ENCODE measurements around the gene IL17RB.
A peak's percentile ranks its signal among the peaks of the same experiment; 100 is the strongest.

The IL17RB gene

DNA sequence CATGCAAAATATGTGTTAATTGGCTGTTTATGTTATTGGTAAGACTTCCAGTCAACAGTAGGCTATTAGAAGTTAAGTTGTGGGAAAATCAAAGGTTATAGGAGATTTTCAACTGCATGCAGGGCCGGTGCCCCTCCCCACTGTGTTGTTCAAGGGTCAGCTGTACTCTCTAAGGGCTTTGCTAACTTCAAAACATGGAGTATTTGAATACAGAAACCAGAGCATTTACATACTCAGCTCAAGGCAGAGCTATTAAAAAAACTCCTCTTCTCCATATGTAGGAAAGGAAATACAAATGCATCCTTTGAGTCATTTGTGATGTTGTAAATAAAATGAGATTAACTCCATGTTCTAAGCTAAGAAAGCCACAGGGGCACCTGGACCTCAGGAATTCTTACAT lies 16.8 kb downstream of the IL17RB start:
- no peak for DNase-seq

DNA sequence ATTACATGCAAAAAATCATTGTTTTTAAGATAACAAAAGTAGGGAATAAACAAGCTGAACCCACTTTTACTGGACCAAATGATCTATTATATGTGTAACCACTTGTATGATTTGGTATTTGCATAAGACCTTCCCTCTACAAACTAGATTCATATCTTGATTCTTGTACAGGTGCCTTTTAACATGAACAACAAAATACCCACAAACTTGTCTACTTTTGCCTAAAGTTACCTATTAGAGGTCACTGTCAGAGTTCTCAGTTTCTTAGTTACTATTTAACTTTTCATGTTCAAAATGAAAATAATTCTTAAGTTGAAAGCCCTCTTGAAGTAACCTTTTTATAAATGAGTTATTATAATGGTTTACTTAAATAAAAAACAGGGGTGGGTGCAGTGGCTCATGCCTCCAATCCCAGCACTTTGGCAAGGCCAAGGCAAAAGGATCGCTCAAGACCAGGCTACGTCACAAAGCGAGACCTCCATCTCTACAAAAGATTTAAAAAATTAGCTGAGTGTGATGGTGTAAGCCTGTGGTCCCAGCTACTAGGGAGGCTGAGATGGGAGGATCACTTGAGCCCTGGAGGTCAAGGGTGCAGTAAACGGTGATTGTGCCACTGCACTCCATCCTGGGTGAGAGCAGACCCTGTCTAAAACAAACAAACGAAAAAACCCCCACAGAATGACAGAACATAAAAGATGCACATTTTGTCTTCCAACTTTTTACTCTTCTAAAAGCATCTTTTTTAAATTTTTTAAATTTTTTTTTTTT lies 19.5 kb downstream of the IL17RB start:
- DNase-seq = no peak

DNA sequence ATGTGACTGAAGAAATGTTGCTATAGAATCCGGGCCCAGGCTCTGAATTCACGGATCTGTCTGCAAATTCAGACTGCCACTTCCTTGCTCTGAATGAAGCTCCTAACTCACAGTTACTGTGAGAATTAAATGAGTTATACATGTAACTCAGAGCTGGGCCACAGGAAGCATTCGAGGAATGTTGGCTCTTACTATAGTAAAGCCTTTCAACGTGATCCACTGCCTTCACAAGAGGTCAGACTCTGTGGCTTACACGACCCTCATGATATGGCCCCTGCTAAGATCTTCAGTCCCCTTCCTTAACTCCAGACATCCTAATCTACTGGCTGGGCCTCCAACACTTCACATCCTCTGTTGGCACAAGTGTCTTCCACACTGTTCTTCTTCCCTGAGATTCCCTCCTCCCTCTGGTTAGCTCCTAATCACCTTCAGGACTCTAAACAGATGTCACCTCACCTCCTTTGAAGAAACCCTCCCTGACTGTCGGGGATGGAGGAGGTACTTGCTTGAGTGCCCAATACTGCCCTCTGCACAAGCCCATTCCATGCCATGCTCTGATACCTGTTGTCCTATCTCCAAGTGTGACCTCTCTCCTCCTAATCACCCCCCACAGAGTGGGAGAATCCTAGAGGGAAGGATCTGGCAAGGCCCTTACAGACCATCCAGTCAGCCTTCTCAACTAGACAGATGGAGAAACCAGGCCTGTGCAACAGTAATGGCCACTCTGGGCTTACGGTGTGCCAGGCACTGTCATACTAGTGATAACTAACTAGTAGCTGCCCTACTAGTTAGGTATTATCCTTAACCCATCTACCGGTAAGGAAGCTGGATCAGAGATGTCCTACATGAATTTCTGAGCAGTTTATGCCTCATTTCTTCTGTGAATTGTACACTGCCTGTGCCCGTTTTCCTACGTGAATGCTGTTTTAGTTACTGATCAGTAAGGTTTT lies 34.3 kb downstream of the IL17RB start:
- peak; percentile 18 for DNase-seq

DNA sequence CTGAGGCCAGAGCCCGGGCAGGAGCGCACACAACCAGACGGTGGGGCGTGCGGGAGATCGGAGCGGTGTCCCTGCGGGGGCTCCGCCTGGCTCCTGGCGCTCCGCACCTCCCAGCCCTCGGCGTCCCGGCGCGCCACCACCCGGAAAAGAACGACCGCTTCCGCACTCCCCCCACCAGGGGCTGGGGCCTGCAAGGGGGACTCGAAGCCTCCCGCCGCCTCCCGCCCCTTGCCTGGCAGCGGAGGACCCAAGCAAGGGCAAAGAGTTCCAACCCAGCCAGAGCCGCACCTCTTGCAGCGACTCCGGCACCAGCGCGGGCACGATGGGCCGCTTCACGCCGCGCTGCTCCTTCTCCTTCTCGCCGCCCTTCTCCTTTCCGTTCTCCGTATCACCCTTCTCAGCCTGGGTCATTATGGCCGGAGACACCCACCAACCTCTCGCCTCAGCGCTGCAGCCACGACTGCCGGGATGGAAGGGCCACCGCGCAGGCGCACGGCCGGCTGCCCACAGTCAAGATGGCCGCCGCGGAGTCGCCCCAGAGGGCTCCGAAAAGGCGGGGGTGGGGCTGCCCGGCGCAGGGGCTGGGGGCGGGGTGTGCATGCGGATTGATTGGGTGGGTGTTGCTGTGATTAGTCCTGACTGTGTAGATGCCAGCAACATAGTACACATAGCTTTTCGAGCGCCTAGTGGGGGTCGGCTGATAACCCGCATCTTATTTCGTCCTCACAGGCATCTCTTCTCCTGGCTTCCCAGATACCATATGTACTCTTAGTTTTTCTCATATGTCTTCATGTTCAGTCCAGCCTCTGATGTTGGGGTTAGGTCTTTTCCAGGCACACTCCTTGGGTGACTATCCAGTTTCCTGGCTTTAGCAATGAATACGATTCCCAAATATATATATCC lies 35.6 kb downstream of the IL17RB start, which contains the start of gene ACTR8:
ACTR8 (minus strand) TSS at position 462 of the 903 bp plus-strand sequence; CDS start at position 411, 51 bp downstream.
- DNase-seq = peak; percentile 94

DNA sequence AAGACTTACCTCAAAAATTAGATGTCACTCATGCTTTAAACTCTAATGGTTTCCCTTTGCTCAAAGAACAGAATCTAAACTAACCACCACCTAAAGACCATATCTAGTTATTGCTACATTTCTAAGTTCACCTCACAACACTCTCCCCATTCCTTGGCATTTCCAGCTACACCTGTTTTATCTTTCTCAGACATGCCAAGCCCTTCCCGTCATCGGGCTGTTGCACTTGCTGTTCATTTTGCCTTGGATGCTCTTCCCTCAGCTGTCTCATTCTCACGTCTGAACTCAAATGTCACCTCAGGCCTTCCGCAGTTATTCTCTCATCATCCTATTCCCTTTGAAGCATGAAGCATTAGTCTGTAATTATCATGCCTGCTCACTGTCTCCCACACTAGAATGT lies 36.6 kb downstream of the IL17RB start:
- DNase-seq = no peak

DNA sequence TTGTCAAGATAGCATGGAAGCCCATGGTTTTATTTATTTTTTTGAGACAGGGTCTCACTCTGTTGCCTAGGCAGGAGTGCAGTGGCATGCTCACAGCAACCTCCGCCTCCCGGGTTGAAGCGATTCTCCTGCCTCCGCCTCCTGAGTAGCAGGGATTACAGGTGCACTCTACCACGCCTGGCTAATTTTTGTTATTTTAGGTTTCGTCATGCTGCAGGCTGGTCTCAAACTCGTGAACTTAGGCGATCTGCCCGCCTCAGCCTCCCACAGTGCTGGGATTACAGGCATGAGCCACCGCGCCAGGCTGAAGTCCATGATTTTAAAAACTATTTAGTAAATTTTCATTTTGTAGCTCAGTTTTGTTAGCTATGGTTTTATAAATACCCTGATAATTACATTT lies 38.3 kb downstream of the IL17RB start:
- DNase-seq = no peak

DNA sequence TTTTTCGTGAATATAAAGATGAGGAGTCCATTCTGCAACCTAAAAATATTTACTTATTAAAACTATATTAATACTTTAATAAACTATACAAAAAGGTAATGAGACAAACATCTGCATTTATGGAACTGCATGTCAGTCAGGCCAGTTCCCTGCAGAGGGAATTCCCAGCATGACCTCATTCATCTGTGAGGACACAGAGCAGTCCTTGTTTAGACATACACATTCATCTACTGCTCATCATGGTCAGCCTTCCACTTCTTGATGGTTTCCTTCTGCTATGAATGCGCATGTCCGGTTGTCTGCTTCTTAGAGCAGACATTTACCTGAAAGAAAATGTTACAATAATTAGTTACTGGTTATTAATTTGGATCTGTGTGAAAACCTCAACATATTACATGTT lies 38.9 kb downstream of the IL17RB start:
- no peak for DNase-seq

DNA sequence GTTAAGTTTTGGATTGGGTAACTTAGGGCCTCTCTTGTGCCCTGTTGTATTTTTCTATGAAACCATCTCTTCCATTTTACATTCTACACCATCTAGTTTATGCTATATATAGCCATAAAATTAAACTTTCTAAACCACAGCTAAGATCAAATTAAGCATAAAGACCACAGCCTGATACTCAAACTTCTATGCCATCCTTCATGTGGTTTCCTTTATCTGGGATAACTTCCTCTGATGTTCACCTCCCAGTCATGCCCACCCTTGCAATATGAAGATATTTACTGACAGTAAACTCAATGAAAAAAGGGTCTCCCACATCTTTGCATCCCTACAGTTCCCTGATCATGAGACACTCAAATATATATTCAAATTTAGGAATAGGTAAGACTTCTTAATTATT lies 41.1 kb downstream of the IL17RB start:
- DNase-seq = no peak

DNA sequence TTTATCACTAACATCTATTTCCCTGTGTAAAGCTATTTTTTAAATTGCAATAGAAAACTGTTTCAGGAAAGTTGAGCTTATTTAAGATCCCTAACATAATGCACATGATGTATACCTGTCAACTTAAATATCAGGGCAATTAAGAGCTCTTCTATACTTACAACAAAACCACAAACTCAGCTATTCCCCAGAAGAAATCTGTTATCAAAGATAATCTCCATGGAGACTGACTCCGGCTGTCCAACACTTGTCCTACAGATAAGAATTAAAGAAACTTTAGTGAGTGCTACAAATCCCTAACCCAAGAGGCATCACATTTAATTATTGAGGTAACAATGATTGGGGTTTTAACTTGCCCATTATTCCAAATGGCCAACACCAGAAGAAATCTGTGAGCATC lies 41.9 kb downstream of the IL17RB start:
- no peak for DNase-seq

DNA sequence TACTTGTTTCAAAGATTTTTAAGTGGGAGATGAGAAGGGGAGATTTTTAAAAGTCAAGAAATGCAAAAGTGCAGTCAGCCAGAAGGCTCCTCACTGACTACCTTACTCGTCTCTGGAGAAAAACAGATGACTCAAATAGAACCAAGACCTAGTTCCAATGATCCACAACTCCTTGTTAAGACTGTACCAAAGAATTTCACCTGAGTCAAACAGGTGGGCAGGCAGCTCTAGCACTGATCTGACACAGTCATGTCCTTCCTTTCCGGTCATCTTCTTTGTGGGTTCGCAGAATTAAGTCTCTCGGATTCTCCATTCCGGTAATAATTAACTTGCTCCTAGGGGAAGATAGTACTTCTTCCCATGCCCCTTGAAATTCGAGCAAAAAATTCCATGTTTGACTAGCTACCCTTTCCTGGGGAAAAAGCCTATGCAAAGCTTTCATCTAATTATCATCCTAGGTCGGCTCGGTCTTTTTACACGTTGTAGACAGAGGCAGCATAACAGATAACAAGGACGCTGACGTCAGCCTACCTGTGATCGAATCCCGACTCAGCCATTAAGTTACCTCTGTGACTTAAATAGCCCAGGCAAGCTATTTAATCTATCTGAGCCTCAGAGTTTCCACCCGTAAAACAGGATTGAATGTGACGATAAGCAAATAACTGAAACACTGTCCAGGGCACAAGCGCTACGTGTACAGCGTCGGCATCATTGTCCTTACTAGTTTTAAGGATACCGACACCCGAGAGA lies 44.5 kb downstream of the IL17RB start:
- DNase-seq = peak; percentile 79

DNA sequence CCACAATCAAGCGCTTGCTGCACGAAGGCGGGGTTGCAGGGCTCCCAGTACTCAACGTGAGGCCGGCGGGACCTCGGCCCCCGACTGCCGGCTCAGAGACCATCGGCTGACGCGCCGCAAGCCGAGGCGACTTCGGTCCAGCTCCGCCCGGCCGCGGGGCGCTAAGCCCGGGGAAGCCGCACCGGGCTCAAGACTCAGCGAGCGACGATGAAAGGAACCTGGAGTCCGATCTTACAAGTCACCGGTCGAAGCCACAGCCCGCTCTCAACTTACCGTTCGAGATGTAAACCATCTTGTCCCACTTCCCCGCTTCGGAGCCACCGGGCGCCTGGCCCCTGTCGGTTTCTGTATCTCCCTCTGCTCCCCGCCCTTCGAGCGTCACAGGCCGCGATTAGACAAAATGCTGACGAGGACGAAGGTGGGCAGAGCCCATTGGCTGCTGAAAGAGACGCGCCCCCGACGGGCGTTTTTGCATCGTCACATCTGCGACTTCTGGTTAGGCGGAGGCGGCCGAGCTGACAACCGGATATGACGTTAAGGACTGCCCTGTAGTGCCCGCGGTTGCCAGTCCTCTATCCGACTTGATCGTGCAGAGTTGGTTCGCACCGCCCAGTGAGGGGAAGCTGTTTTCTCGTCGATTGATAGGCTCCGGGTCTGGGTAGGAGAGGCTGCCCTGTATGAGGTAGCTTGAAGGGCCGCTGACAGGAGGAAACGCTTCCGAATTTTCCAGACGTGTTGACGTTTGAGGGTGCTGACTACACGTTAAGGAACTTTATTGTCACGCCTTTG lies 45.3 kb downstream of the IL17RB start, which contains the start of gene SELENOK:
SELENOK (minus strand) TSS at position 363 of the 789 bp plus-strand sequence.
- peak; percentile 100 for DNase-seq

DNA sequence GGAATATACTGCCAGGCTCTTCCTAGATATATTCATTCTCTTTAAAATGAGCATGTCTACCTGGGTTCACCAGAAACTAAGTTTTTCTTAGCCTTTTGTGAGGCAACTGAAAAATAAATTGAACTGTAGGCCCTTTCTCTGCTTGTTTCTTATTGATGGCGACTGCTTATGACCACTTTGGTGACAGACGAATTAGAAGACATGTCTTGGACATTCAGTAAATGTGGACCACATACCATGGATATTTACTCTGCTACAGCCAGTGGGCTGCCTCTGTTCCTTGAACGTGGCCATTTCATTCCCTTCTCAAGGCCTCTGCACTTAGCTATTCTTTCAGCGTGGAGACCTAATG lies 45.9 kb downstream of the IL17RB start:
- no peak for DNase-seq

DNA sequence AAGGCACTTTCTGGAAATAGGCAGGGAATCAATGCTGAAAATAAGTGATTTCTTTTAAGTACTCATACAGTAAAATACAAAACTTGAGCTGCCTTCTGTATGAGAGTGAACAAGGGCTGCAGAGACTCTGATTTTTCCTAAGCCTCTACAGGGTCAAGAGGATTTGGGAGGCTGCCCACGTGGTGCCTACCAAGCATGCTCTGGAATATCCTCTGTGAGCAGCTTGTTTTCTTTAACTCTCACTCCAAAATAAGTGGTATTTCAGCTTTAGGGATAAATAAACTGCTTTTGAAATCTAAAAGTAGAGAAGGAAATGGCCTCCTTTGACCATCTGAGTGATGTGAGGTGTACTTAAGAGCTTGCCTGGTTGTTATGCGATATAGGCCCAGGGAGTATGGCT lies 53.4 kb downstream of the IL17RB start:
- DNase-seq = no peak

DNA sequence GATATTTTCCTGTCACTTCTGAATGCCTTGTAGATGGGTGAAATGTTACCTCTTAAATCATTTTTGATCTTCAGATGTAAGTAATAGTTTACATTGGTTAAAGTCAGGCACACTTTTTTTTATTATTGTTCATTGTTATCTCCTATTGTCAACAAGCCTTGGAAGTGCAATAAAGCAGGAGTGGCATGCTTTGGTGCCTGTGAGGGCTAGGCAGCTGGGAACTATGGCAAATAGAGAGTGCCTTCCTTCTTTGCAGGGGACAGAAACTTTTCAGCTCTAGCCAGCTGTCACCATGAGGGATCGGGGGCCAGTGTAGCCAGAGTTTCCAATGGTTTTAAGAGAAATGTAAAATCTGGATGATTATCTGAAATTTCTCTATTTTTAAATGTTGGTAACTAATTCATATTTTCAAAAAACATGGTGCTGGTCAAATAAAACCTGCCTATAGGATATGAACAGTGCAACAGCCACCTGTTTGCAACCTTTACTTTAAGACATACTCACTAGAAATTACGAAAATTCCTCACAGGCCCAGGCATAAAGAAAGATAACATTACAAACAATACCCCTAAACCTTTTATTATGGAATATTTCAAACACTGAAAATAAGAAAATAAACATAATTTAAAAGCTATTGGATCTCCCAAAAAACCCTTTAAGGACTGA lies 54.4 kb downstream of the IL17RB start:
- no peak for DNase-seq

DNA sequence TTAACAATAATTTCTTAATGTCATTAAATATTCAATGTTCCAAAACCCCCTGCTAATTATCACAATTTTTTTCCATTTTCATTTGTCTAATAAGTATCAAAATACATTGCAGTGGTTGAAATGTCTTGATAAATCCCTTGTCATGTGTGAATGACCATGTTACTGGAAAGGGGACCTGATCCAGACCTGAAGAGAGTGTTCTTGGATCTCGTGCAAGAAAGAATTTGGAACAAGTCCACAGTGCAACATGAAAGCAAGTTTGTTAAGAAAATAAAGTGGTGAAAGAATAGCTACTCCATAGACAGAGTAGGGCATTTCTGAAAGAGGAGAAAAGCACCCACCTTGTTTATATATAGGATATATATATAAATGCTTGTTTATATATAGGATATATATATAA lies 55.7 kb downstream of the IL17RB start:
- DNase-seq = no peak

DNA sequence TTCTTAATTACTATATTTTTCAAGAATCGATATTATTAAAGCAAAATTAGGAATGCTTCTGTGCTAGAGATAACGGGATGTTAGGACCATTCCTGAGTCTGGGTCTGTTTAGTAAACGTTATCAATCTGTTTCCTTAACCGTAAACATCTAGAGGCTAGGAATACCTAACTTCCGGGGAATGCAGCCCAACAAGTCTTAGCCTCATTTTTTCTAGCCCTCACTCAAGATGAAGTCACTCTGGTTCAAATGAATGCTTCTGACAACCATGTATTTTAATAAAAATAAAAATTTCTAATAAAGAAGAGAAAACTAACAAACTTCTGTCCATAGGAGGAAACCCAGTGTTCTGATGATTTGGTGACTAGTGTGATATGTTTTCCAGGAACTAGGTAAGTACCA lies 56.3 kb downstream of the IL17RB start:
- no peak for DNase-seq

DNA sequence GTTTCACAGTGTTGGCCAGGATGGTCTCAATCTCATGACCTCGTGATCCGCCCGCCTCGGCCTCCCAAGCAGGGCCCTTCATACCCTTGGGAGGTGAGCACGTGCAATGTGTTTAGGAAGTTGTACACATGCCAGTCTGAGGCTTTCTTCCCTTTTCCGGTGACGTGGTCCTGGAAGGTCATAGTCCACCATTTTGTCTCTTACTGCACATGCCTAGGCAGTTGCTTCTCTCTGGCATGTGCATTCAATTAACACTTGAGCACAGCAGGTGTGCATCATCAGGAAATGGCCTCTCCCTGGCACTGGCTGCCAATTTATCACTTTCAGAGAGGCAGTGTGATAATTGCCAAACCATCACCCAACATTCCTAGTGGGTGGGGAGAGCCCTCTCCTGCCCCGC lies 67.0 kb downstream of the IL17RB start:
- DNase-seq = no peak
